SHP77 (cell line): ENCODE data around the gene FBXL17.
"Not testable (repeated sequence)": the region's sequence is repeated elsewhere in the genome, so short reads cannot be mapped to it uniquely, and the experiment has no call there.

Experiments used
- DNase-seq, 2 experiments: peaks; one replicate each; lab custom pipeline; 2025; lab: John Stamatoyannopoulos, UW

FBXL17 gene

GRCh38 chr5:108311682-108312081 is 70.2 kb downstream of the FBXL17 start:
- no peak for DNase-seq

- no peak for DNase-seq
These were observed 78.3 kb downstream of the FBXL17 start for GRCh38 chr5:108303611-108304010.

GRCh38 chr5:108303086-108303485 is 78.8 kb downstream of the FBXL17 start:
- DNase-seq = no peak

GRCh38 chr5:108297042-108297601 is 84.8 kb downstream of the FBXL17 start:
- no peak for DNase-seq

- DNase-seq = no peak
These were observed 86.1 kb downstream of the FBXL17 start for GRCh38 chr5:108295578-108296368.

- no peak for DNase-seq
These were observed 100.8 kb downstream of the FBXL17 start for GRCh38 chr5:108280960-108281569.

- DNase-seq = no peak
These were observed 101.7 kb downstream of the FBXL17 start for GRCh38 chr5:108280248-108280647.

- no peak for DNase-seq
These were observed 103.3 kb downstream of the FBXL17 start for GRCh38 chr5:108278285-108279240.

GRCh38 chr5:108276187-108277050 is 105.5 kb downstream of the FBXL17 start:
- no peak for DNase-seq

- DNase-seq = not testable (repeated sequence)
These were observed 107.8 kb downstream of the FBXL17 start for GRCh38 chr5:108274080-108274479.

- no peak for DNase-seq
These were observed 110.8 kb downstream of the FBXL17 start for GRCh38 chr5:108271127-108271526.

- peak in 1 of 2 experiments; percentile 6 for DNase-seq
These were observed 115.7 kb downstream of the FBXL17 start for GRCh38 chr5:108266242-108266641.

- DNase-seq = no peak
These were observed 117.4 kb downstream of the FBXL17 start for GRCh38 chr5:108264533-108264932.

GRCh38 chr5:108263338-108263737 is 118.6 kb downstream of the FBXL17 start:
- no peak for DNase-seq

- no peak for DNase-seq
These were observed 121.1 kb downstream of the FBXL17 start for GRCh38 chr5:108260858-108261170.

- peak; percentile 41 to 72 for DNase-seq
These were observed 121.6 kb downstream of the FBXL17 start for GRCh38 chr5:108260117-108260857.

GRCh38 chr5:108259306-108259705 is 122.6 kb downstream of the FBXL17 start:
- peak in 1 of 2 experiments; percentile 28 for DNase-seq

- no peak for DNase-seq
These were observed 123.9 kb downstream of the FBXL17 start for GRCh38 chr5:108257996-108258395.

GRCh38 chr5:108255468-108255867 is 126.4 kb downstream of the FBXL17 start:
- DNase-seq = peak; percentile 29 to 67

GRCh38 chr5:108251350-108251749 is 130.5 kb downstream of the FBXL17 start:
- no peak for DNase-seq
